ENCODE data around the gene DYNLL1. TPM values are rescaled to one million over a fixed set of nuclear protein-coding genes. Genes with fewer than 3 reads are reported as not detected.

The DYNLL1 gene

Small RNA genes within 50 kb of the gene (small RNA-seq; reads per million reads assigned to genes)
- not detected for gene RF00019 (ENCODE audit: insufficient read depth)
